DND-41 (cell line): ENCODE data around the gene IRX5.

Experiments
- ATAC-seq: fragments of 200-7000 bp; cut with Tn5 transposase; 3 replicates; pipeline ENCODE4 v1.9.1; 2021; ENCODE audit warnings: low read depth; ENCODE audit not compliant: insufficient read depth
- DNase-seq: peaks from one replicate; pipeline ENCODE4 v3.0.0-alpha.2; 2020
- H2AFZ ChIP-seq: 2 replicates; pipeline ENCODE4 v1.6.0; 2012; ENCODE audit warnings: low read depth, low read length
- H3K27ac ChIP-seq: 2 replicates; pipeline ENCODE4 v1.5.1; 2012; ENCODE audit warnings: low read length, inconsistent platforms
- H3K27me3 ChIP-seq: fragments of 200-600 bp; sonication (generic); 2 replicates; pipeline ENCODE4 v1.6.0; 2012; ENCODE audit warnings: low read length, mild to moderate bottlenecking, inconsistent platforms; ENCODE audit not compliant: insufficient read depth, poor library complexity
- H3K36me3 ChIP-seq: 2 replicates; pipeline ENCODE4 v1.5.1; 2012; ENCODE audit warnings: low read length, inconsistent platforms; ENCODE audit not compliant: insufficient read depth
- H3K4me1 ChIP-seq: 2 replicates; pipeline ENCODE4 v1.5.1; 2012; ENCODE audit warnings: mild to moderate bottlenecking, low read length; ENCODE audit not compliant: insufficient read depth
- H3K4me2 ChIP-seq: 2 replicates; pipeline ENCODE4 v1.6.0; 2012; ENCODE audit warnings: mild to moderate bottlenecking, moderate library complexity, low read length, inconsistent platforms; ENCODE audit not compliant: insufficient read depth
- H3K4me3 ChIP-seq, 2 experiments: fragments of 200-600 bp in 1 of 2; shearing (Covaris generic) in 1 of 2; 2 replicates each; pipeline ENCODE4 v1.5.1; 2012 to 2016; ENCODE audit warnings: inconsistent platforms in 2 of 2, low read length in 2 of 2, mild to moderate bottlenecking in 2 of 2, low read depth in 1 of 2, moderate library complexity in 1 of 2
- H3K79me2 ChIP-seq: 2 replicates; pipeline ENCODE4 v1.6.0; 2012; ENCODE audit warnings: low read length, inconsistent platforms; ENCODE audit not compliant: insufficient read depth
- H3K9ac ChIP-seq: 2 replicates; pipeline ENCODE4 v1.6.0; 2012; ENCODE audit warnings: low read depth, mild to moderate bottlenecking, inconsistent platforms, low read length, moderate library complexity
- H3K9me3 ChIP-seq: 2 replicates; pipeline ENCODE4 v1.5.1; 2012; ENCODE audit warnings: low read length, moderate library complexity, mild to moderate bottlenecking, inconsistent platforms; ENCODE audit not compliant: insufficient read depth, severe bottlenecking
- H4K20me1 ChIP-seq: 2 replicates; pipeline ENCODE4 v1.6.0; 2012; ENCODE audit warnings: low read length; ENCODE audit not compliant: insufficient read depth
- CTCF ChIP-seq: IDR thresholded peaks from 2 replicates; pipeline ENCODE4 v1.5.1; 2012; ENCODE audit warnings: borderline replicate concordance, low read length, moderate library complexity, mild to moderate bottlenecking; ENCODE audit not compliant: poor library complexity, severe bottlenecking; ENCODE audit errors: extremely low read depth
- EZH2 ChIP-seq: IDR thresholded peaks from 3 replicates; pipeline ENCODE4 v1.6.1; 2012; ENCODE audit warnings: borderline replicate concordance, low read depth, mild to moderate bottlenecking, moderate library complexity, low read length, inconsistent platforms; ENCODE audit not compliant: severe bottlenecking

Gene IRX5

DNA sequence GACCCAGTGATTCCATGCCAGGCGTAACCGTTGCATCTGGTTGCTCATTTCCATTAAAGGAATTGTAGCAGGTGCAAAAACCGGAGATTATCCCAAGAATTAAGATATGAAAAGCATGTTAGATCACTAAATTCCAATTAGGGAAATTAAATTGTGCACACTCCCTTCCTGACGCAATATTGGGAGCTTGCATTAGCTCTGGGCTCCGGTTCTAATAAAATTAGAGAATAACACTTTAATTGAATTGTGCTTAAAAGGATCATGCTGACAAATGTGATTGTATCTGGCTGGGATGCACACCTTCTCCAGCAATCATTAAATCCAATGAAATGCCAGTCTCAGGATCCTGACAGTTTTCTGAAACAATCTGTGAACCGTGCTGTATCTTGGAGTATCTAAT lies 38.1 kb downstream of the IRX5 start:
- H3K4me3 ChIP-seq, result no peak overlapping the region

GRCh38 chr16:54970016-54970415 lies 39.4 kb downstream of the IRX5 start:
- no peak overlapping the region for H3K9ac ChIP-seq
- H3K27me3 ChIP-seq, result no peaks in the 10 kb centered on the region
- no peak for DNase-seq
- H3K9me3 ChIP-seq, result no peaks in the 10 kb centered on the region
- ATAC-seq, result no peak
- H2AFZ ChIP-seq, result no peak overlapping the region
- H3K4me2 ChIP-seq, result no peak overlapping the region
- no peaks in the 10 kb centered on the region for H3K36me3 ChIP-seq
- H4K20me1 ChIP-seq, result no peaks in the 10 kb centered on the region
- H3K79me2 ChIP-seq, result no peaks in the 10 kb centered on the region
- no peaks in the 10 kb centered on the region for H3K4me1 ChIP-seq
- no peak overlapping the region for H3K27ac ChIP-seq
- no peak overlapping the region for H3K4me3 ChIP-seq
- TF ChIP-seq CTCF (no peak), EZH2 (no peak)

More for the DNA sequence above, 38.1 kb downstream of the IRX5 start:
- no peak overlapping the region for H3K27ac ChIP-seq
- H3K9me3 ChIP-seq, result no peaks in the 10 kb centered on the region
- DNase-seq (no peak), ATAC-seq (no peak)
- H3K36me3 ChIP-seq, result no peaks in the 10 kb centered on the region
- H3K4me2 ChIP-seq, result no peak overlapping the region
- no peaks in the 10 kb centered on the region for H3K27me3 ChIP-seq
- H3K9ac ChIP-seq, result no peak overlapping the region
- no peaks in the 10 kb centered on the region for H3K79me2 ChIP-seq
- TF ChIP-seq EZH2, result no peak
- no peak for TF ChIP-seq CTCF
- no peak overlapping the region for H2AFZ ChIP-seq
- no peaks in the 10 kb centered on the region for H3K4me1 ChIP-seq
- H4K20me1 ChIP-seq, result no peaks in the 10 kb centered on the region

GRCh38 chr16:54974367-54974766 lies 43.7 kb downstream of the IRX5 start:
- DNase-seq, result no peak
- no peak overlapping the region for H3K27ac ChIP-seq
- TF ChIP-seq EZH2, result no peak
- TF ChIP-seq CTCF, result no peak
- no peaks in the 10 kb centered on the region for H3K27me3 ChIP-seq
- no peak overlapping the region for H2AFZ ChIP-seq
- no peak for ATAC-seq
- no peaks in the 10 kb centered on the region for H4K20me1 ChIP-seq
- no peak overlapping the region for H3K4me3 ChIP-seq
- no peaks in the 10 kb centered on the region for H3K9me3 ChIP-seq
- no peak overlapping the region for H3K9ac ChIP-seq
- H3K4me1 ChIP-seq, result no peaks in the 10 kb centered on the region
- H3K36me3 ChIP-seq, result no peaks in the 10 kb centered on the region
- H3K79me2 ChIP-seq, result no peaks in the 10 kb centered on the region
- no peak overlapping the region for H3K4me2 ChIP-seq
